Measurements from ENCODE around the gene YTHDC2. TPM values are rescaled to one million over a fixed set of nuclear protein-coding genes. Genes with fewer than 3 reads are reported as not detected.

The YTHDC2 gene
- total RNA-seq, 3 donors from 2014 or later, result 22.4 to 49.2 (median 40.0) TPM

GRCh38 chr5:113519412-113519811, 5.9 kb downstream of the YTHDC2 start:
- Histone ChIP-seq H3K4me1 (no peaks in the 10 kb centered on the region), H3K4me3 (no peak overlapping the region), H3K27me3 (no peaks in the 10 kb centered on the region), H3K9me3 (no peaks in the 10 kb centered on the region), H3K36me3 (no peaks in the 10 kb centered on the region), H3K27ac (no peak overlapping the region)
- no peak for DNase-seq (ENCODE audit: low spot score in 2 of 2)
- no peak for TF ChIP-seq POLR2A (IDR thresholded peaks at IDR 0.05)
- no peak for TF ChIP-seq POLR2AphosphoS5 (IDR thresholded peaks at IDR 0.05)
- intact Hi-C loops (cut with DNase I; ENCODE audit: low total_unique reads), result no loop called here

GRCh38 chr5:113520429-113520828, 6.9 kb downstream of the YTHDC2 start:
- no peak overlapping the region for H3K4me3 ChIP-seq
- H3K36me3 ChIP-seq, result no peaks in the 10 kb centered on the region
- no peak for DNase-seq (ENCODE audit: low spot score in 2 of 2)
- intact Hi-C loops (cut with DNase I; ENCODE audit: low total_unique reads), result no loop called here
- no peak for TF ChIP-seq POLR2A (IDR thresholded peaks at IDR 0.05)
- TF ChIP-seq CTCF (IDR thresholded peaks at IDR 0.05), result no peak
- no peak for TF ChIP-seq POLR2AphosphoS5 (IDR thresholded peaks at IDR 0.05)
- H3K27ac ChIP-seq, result no peak overlapping the region
- no peaks in the 10 kb centered on the region for H3K9me3 ChIP-seq
- no peaks in the 10 kb centered on the region for H3K27me3 ChIP-seq
- H3K4me1 ChIP-seq, result peaks cover 0 to 5% of the 10 kb centered on the region in 2 donors

DNA sequence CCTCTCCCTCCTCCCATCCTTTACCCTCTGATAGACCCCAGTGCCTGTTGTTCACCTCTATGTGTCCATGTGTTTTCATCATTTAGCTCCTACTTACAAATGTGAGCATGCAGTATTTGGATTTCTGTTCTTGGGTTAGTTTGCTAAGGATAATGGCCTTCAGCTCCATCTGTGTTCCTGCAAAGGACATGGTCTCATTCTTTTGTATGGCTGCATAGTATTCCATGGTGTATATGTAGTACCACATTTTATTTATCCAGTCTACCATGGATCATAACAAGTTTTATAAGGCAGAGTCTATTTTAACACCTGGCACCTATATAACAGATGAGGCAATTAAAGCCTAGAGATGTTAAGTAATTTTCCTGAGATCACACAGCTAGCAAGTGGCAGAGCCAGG, 7.4 kb downstream of the YTHDC2 start:
- Histone ChIP-seq H3K4me3 (no peak overlapping the region), H3K36me3 (no peaks in the 10 kb centered on the region), H3K27me3 (no peaks in the 10 kb centered on the region), H3K27ac (no peak overlapping the region), H3K4me1 (peaks cover 0 to 5% of the 10 kb centered on the region in 2 donors), H3K9me3 (no peaks in the 10 kb centered on the region)
- no peak for DNase-seq (ENCODE audit: low spot score in 2 of 2)
- TF ChIP-seq POLR2A (IDR thresholded peaks at IDR 0.05) (no peak), CTCF (IDR thresholded peaks at IDR 0.05) (no peak), POLR2AphosphoS5 (IDR thresholded peaks at IDR 0.05) (no peak)
- intact Hi-C loops (cut with DNase I; ENCODE audit: low total_unique reads), result no loop called here

- TF ChIP-seq POLR2AphosphoS5 (IDR thresholded peaks at IDR 0.05) (no peak), POLR2A (IDR thresholded peaks at IDR 0.05) (no peak), CTCF (IDR thresholded peaks at IDR 0.05) (no peak)
- no peaks in the 10 kb centered on the region for H3K9me3 ChIP-seq
- no peaks in the 10 kb centered on the region for H3K36me3 ChIP-seq
- H3K4me1 ChIP-seq, result peaks cover 0 to 5% of the 10 kb centered on the region in 2 donors
- no peak for DNase-seq (ENCODE audit: low spot score in 2 of 2)
- H3K27ac ChIP-seq, result no peak overlapping the region
- no peak overlapping the region for H3K4me3 ChIP-seq
- intact Hi-C loops (cut with DNase I; ENCODE audit: low total_unique reads), result no loop called here
- no peaks in the 10 kb centered on the region for H3K27me3 ChIP-seq
Observed at GRCh38 chr5:113523168-113523567, 9.7 kb downstream of the YTHDC2 start.

GRCh38 chr5:113524927-113525326, 11.4 kb downstream of the YTHDC2 start:
- H3K9me3 ChIP-seq, result no peaks in the 10 kb centered on the region
- H3K4me3 ChIP-seq, result no peak overlapping the region
- peaks cover 0 to 5% of the 10 kb centered on the region in 2 donors for H3K4me1 ChIP-seq
- H3K27ac ChIP-seq, result no peak overlapping the region
- intact Hi-C loops (cut with DNase I; ENCODE audit: low total_unique reads), result no loop called here
- DNase-seq (ENCODE audit: low spot score in 2 of 2), result no peak
- no peaks in the 10 kb centered on the region for H3K36me3 ChIP-seq
- H3K27me3 ChIP-seq, result no peaks in the 10 kb centered on the region
- TF ChIP-seq CTCF (IDR thresholded peaks at IDR 0.05) (no peak), POLR2AphosphoS5 (IDR thresholded peaks at IDR 0.05) (no peak), POLR2A (IDR thresholded peaks at IDR 0.05) (no peak)

DNA sequence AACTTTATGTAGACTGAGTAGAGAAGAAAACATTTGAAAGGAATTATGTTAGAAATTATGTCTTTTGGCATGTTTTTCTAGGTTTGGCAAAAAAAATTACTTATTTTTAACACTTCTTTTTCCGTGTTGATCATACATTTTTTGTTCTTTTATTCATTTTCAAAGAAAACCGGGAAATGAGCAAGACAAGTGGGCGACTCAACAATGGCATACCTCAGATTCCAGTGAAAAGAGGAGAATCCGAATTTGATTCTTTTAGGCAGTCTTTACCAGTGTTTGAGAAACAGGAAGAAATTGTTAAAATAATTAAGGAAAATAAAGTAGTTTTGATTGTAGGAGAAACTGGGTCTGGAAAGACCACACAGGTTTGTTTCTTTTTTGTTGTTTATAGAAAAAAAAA, 12.9 kb downstream of the YTHDC2 start:
- intact Hi-C loops (cut with DNase I; ENCODE audit: low total_unique reads), result no loop called here
- no peak for DNase-seq (ENCODE audit: low spot score in 2 of 2)
- TF ChIP-seq CTCF (IDR thresholded peaks at IDR 0.05), result no peak
- no peak for TF ChIP-seq POLR2AphosphoS5 (IDR thresholded peaks at IDR 0.05)
- no peak for TF ChIP-seq POLR2A (IDR thresholded peaks at IDR 0.05)

More for the DNA sequence above, 12.9 kb downstream of the YTHDC2 start:
- Histone ChIP-seq H3K27ac (no peak overlapping the region), H3K4me1 (peaks cover 0 to 5% of the 10 kb centered on the region in 2 donors), H3K9me3 (peaks cover 0 to 12% of the 10 kb centered on the region in 2 donors), H3K36me3 (no peaks in the 10 kb centered on the region), H3K4me3 (no peak overlapping the region), H3K27me3 (no peaks in the 10 kb centered on the region)
